H9 (cell line): ENCODE measurements around the gene CACTIN. TPM values are rescaled to one million over a fixed set of nuclear protein-coding genes. Genes with fewer than 3 reads are reported as not detected.
"Not testable (repeated sequence)": the region's sequence is repeated elsewhere in the genome, so short reads cannot be mapped to it uniquely, and the experiment has no call there.

Experiments used
- DNase-seq: peaks from one replicate; pipeline ENCODE4 v3.0.0-alpha.2; 2017
- H2AFZ ChIP-seq: one replicate; pipeline ENCODE4 v1.6.1; 2013; ENCODE audit warnings: mild to moderate bottlenecking, low read length, control low read depth, moderate library complexity
- H2AK5ac ChIP-seq: 2 replicates; pipeline ENCODE4 v1.6.1; 2013; ENCODE audit warnings: low read length, control low read depth, mixed read lengths; ENCODE audit not compliant: insufficient read length
- H2BK120ac ChIP-seq: one replicate; pipeline ENCODE4 v1.6.1; 2013; ENCODE audit warnings: low read depth, mild to moderate bottlenecking, low read length, control low read depth, inconsistent platforms; ENCODE audit not compliant: poor library complexity, severe bottlenecking
- H2BK12ac ChIP-seq: 2 replicates; pipeline ENCODE4 v1.6.1; 2013; ENCODE audit warnings: low read length, control low read depth, mixed read lengths, low read depth; ENCODE audit not compliant: insufficient read length
- H2BK15ac ChIP-seq: 2 replicates; pipeline ENCODE4 v1.6.1; 2013; ENCODE audit warnings: low read depth, low read length, control low read depth
- H2BK20ac ChIP-seq: one replicate; pipeline ENCODE4 v1.6.1; 2013; ENCODE audit warnings: low read depth, mild to moderate bottlenecking, low read length, control low read depth, inconsistent platforms; ENCODE audit not compliant: poor library complexity, severe bottlenecking
- H2BK5ac ChIP-seq: 2 replicates; pipeline ENCODE4 v1.6.1; 2013; ENCODE audit warnings: low read length, control low read depth, mixed read lengths; ENCODE audit not compliant: insufficient read length
- H3K14ac ChIP-seq: 2 replicates; pipeline ENCODE4 v1.6.1; 2013; ENCODE audit warnings: low read length, control low read depth; ENCODE audit not compliant: insufficient read depth
- H3K18ac ChIP-seq: 2 replicates; pipeline ENCODE4 v1.6.1; 2013; ENCODE audit warnings: low read depth, mild to moderate bottlenecking, mixed read lengths, low read length, control low read depth; ENCODE audit not compliant: insufficient read length
- H3K23ac ChIP-seq: 2 replicates; pipeline ENCODE4 v1.6.1; 2013; ENCODE audit warnings: low read length, control low read depth, mixed read lengths, low read depth; ENCODE audit not compliant: insufficient read length
- H3K23me2 ChIP-seq: 2 replicates; pipeline ENCODE4 v1.6.1; 2013; ENCODE audit warnings: low read depth, mild to moderate bottlenecking, mixed read lengths, low read length, control low read depth; ENCODE audit not compliant: insufficient read length, poor library complexity, severe bottlenecking
- H3K27ac ChIP-seq: 2 replicates; pipeline ENCODE4 v1.5.1; 2013; ENCODE audit warnings: low read length, control low read depth, mixed read lengths, low read depth; ENCODE audit not compliant: insufficient read length
- H3K27me3 ChIP-seq: 2 replicates; pipeline ENCODE4 v1.6.1; 2013; ENCODE audit warnings: low read length, control low read depth, inconsistent platforms; ENCODE audit not compliant: insufficient read depth
- H3K4ac ChIP-seq: 2 replicates; pipeline ENCODE4 v1.6.1; 2013; ENCODE audit warnings: low read depth, mild to moderate bottlenecking, control low read depth, inconsistent platforms, low read length, moderate library complexity
- H3K4me1 ChIP-seq: 2 replicates; pipeline ENCODE4 v1.6.1; 2013; ENCODE audit warnings: low read length, control low read depth, inconsistent platforms; ENCODE audit not compliant: insufficient read depth
- H3K4me2 ChIP-seq: 2 replicates; pipeline ENCODE4 v1.6.1; 2013; ENCODE audit warnings: low read length, control low read depth, mixed read lengths; ENCODE audit not compliant: insufficient read length, insufficient read depth
- H3K56ac ChIP-seq: 2 replicates; pipeline ENCODE4 v1.6.1; 2013; ENCODE audit warnings: low read depth, mild to moderate bottlenecking, mixed read lengths, low read length, control low read depth; ENCODE audit not compliant: insufficient read length
- H3K79me1 ChIP-seq: 2 replicates; pipeline ENCODE4 v1.6.1; 2013; ENCODE audit warnings: low read depth, mild to moderate bottlenecking, moderate library complexity, low read length, control low read depth, inconsistent platforms; ENCODE audit not compliant: insufficient read depth, poor library complexity, severe bottlenecking
- H3K79me2 ChIP-seq: 2 replicates; pipeline ENCODE4 v1.6.1; 2013; ENCODE audit warnings: low read length, control low read depth, inconsistent platforms; ENCODE audit not compliant: insufficient read depth
- H3K9ac ChIP-seq: 2 replicates; pipeline ENCODE4 v1.6.1; 2013; ENCODE audit warnings: low read length, control low read depth, mixed read lengths; ENCODE audit not compliant: insufficient read length; ENCODE audit errors: extremely low read depth
- H3K9me3 ChIP-seq: one replicate; pipeline ENCODE4 v1.6.1; 2013; ENCODE audit warnings: low read depth, low read length, inconsistent platforms; ENCODE audit not compliant: control insufficient read depth
- H3T11ph ChIP-seq: one replicate; pipeline ENCODE4 v1.6.1; 2013; ENCODE audit warnings: mild to moderate bottlenecking, low read length, control low read depth, inconsistent platforms
- H4K20me1 ChIP-seq: one replicate; pipeline ENCODE4 v1.6.1; 2013; ENCODE audit not compliant: control insufficient read depth, insufficient read length, insufficient read depth
- H4K5ac ChIP-seq: 2 replicates; pipeline ENCODE4 v1.6.1; 2013; ENCODE audit warnings: low read depth, mild to moderate bottlenecking, mixed read lengths, low read length, control low read depth; ENCODE audit not compliant: insufficient read length
- H4K8ac ChIP-seq: replicated peaks from 2 replicates; pipeline ENCODE4 v1.6.1; 2013; ENCODE audit warnings: low read length, control low read depth, mixed read lengths, low read depth; ENCODE audit not compliant: insufficient read length
- H4K91ac ChIP-seq: 2 replicates; pipeline ENCODE4 v1.6.1; 2013; ENCODE audit warnings: low read depth, mild to moderate bottlenecking, moderate library complexity, mixed read lengths, low read length, control low read depth; ENCODE audit not compliant: insufficient read length
- H3K27ac Mint-ChIP-seq, 3 experiments: 2 replicates in 2 of 3; 3 replicates in 1 of 3; pipeline ENCODE4 v1.8.0; 2020 to 2021; ENCODE audit warnings: mixed read lengths in 3 of 3, mild to moderate bottlenecking in 1 of 3, moderate library complexity in 1 of 3
- H3K27me3 Mint-ChIP-seq: 2 replicates; pipeline ENCODE4 v1.8.0; 2021; ENCODE audit warnings: low read depth, mild to moderate bottlenecking, moderate library complexity, mixed read lengths
- H3K36me3 Mint-ChIP-seq, 3 experiments: 2 replicates in 2 of 3; 3 replicates in 1 of 3; pipeline ENCODE4 v1.8.0; 2020 to 2021; ENCODE audit warnings: low read depth in 3 of 3, mixed read lengths in 3 of 3; ENCODE audit not compliant: insufficient read depth in 1 of 3
- H3K4me1 Mint-ChIP-seq, 2 experiments: 2 replicates each; pipeline ENCODE4 v1.8.0; 2020; ENCODE audit warnings: mixed read lengths in 2 of 2
- H3K4me3 Mint-ChIP-seq, 2 experiments: 2 replicates in 1 of 2; 3 replicates in 1 of 2; pipeline ENCODE4 v1.8.0; 2020 to 2021; ENCODE audit warnings: mild to moderate bottlenecking in 2 of 2, mixed read lengths in 2 of 2, moderate library complexity in 1 of 2
- H3K9me3 Mint-ChIP-seq, 2 experiments: 2 replicates in 1 of 2; 3 replicates in 1 of 2; pipeline ENCODE4 v1.8.0; 2020; ENCODE audit warnings: mild to moderate bottlenecking in 2 of 2, mixed read lengths in 2 of 2, moderate library complexity in 1 of 2
- CTCF ChIP-seq: fragments of 200-600 bp; sonication (generic); conservative IDR thresholded peaks from 3 replicates; pipeline ENCODE4 v1.8.0; 2021; ENCODE audit warnings: antibody characterized with exemption, mild to moderate bottlenecking
- WGBS: extraction: QIAGEN DNeasy Blood & Tissue Kit; methylation state at CpG from one replicate; pipeline ENCODE4 v1.1.7; 2013; ENCODE audit warnings: missing lambda C conversion rate, low lambda C conversion rate, mixed read lengths; ENCODE audit not compliant: insufficient read length; ENCODE audit errors: extremely low coverage; 5-methylcytosine and 5-hydroxymethylcytosine counted together
- total RNA-seq: library from RNA; stranded (reverse); gene quantifications from 2 replicates; pipeline ENCODE4 v1.2.1, GENCODE V29; 2021

Gene CACTIN
- total RNA-seq, 1 experiment from 2014 or later = 37.3 TPM

- Mint-ChIP-seq H3K4me1 (peaks cover 9 to 23% of the 10 kb centered on the region in 2 experiments), H3K9me3 (no peaks in the 10 kb centered on the region), H3K4me3 (no peak overlapping the region; a peak in 1 of 5 replicates), H3K36me3 (peaks cover 13 to 22% (median 16%) of the 10 kb centered on the region in 3 experiments; a peak in 6 of 7 replicates), H3K27ac (peak overlapping the region in 2 of 3 experiments; percentile 70 to 75; a peak in 4 of 7 replicates), H3K27me3 (no peaks in the 10 kb centered on the region)
- Histone ChIP-seq H3K23me2 (no peaks in the 10 kb centered on the region), H2BK5ac (no peak overlapping the region), H2BK15ac (no peak overlapping the region), H4K5ac (no peak overlapping the region), H4K8ac (no peak overlapping the region), H3K4me2 (no peak overlapping the region), H4K20me1 (peaks cover 4% of the 10 kb centered on the region), H3K79me2 (no peaks in the 10 kb centered on the region), H2BK12ac (no peak overlapping the region), H3K23ac (no peak overlapping the region), H2AK5ac (no peak overlapping the region), H3K9ac (no peak overlapping the region), H3T11ph (no peak overlapping the region), H2AFZ (no peak overlapping the region), H2BK20ac (no peak overlapping the region), H3K4ac (no peak overlapping the region), H3K27me3 (no peaks in the 10 kb centered on the region), H3K56ac (no peak overlapping the region), H3K27ac (no peak overlapping the region), H4K91ac (no peak overlapping the region), H2BK120ac (no peak overlapping the region), H3K9me3 (no peaks in the 10 kb centered on the region), H3K79me1 (no peaks in the 10 kb centered on the region), H3K14ac (no peak overlapping the region), H3K18ac (no peak overlapping the region), H3K4me1 (no peaks in the 10 kb centered on the region)
- DNase-seq = no peak
- no peak for TF ChIP-seq CTCF
- no CpG with 5 or more reads among the region's 18 CpGs for WGBS
Measured at GRCh38 chr19:3667037-3667638, 40.5 kb upstream of the CACTIN start.

- H3K36me3 Mint-ChIP-seq = peaks cover 13 to 24% (median 18%) of the 10 kb centered on the region in 3 experiments; a peak in 6 of 7 replicates
Measured at GRCh38 chr19:3666545-3666856, 39.9 kb upstream of the CACTIN start.

More at GRCh38 chr19:3666545-3666856, 39.9 kb upstream of the CACTIN start:
- H2BK120ac ChIP-seq, H3K9me3 ChIP-seq, H2BK12ac ChIP-seq, H2BK20ac ChIP-seq, H3K79me1 ChIP-seq, H3K14ac ChIP-seq, H2AFZ ChIP-seq, H3K27me3 ChIP-seq, H3K4me3 Mint-ChIP-seq, H2BK5ac ChIP-seq, H3K18ac ChIP-seq, H2BK15ac ChIP-seq, H4K20me1 ChIP-seq, H4K91ac ChIP-seq, H2AK5ac ChIP-seq, H3K4me2 ChIP-seq, H3K27me3 Mint-ChIP-seq, H3K23me2 ChIP-seq, H3K9ac ChIP-seq, H3K4me1 ChIP-seq, DNase-seq, H4K5ac ChIP-seq, H3K23ac ChIP-seq, H3K9me3 Mint-ChIP-seq, H3K79me2 ChIP-seq, H3K27ac ChIP-seq, H3T11ph ChIP-seq, H3K4ac ChIP-seq: not testable (repeated sequence)
- peak overlapping the region; percentile 35 for H4K8ac ChIP-seq
- Mint-ChIP-seq H3K27ac (peak overlapping the region in 1 of 3 experiments; percentile 70; a peak in 3 of 7 replicates), H3K4me1 (peaks cover 8 to 20% of the 10 kb centered on the region in 2 experiments; a peak in 3 of 4 replicates)
- peak overlapping the region; percentile 13 for H3K56ac ChIP-seq
- WGBS = no CpG with 5 or more reads among the region's 14 CpGs
